Ascending aorta (tissue), 2 donors: Measurements from ENCODE around the gene CAMK2D. TPM values are rescaled to one million over a fixed set of nuclear protein-coding genes. Genes with fewer than 3 reads are reported as not detected.
A peak's percentile ranks its signal among the peaks of the same experiment; 100 is the strongest.

Experiments used
- DNase-seq, 2 donors: peaks; one replicate each; pipeline ENCODE4 v3.0.0-alpha.2; 2019; ENCODE audit warnings: low spot score in 2 of 2
- H3K27ac ChIP-seq, 2 donors: fragments of 200-600 bp; sonication (generic); one replicate each; pipeline ENCODE4 v1.5.1; 2016 to 2017; ENCODE audit warnings: mild to moderate bottlenecking in 1 of 2
- H3K27me3 ChIP-seq: fragments of 200-600 bp; sonication (generic); one replicate; pipeline ENCODE4 v1.5.1; 2017
- H3K36me3 ChIP-seq, 2 donors: fragments of 200-600 bp; sonication (generic); one replicate each; pipeline ENCODE4 v1.5.1; 2016
- H3K4me1 ChIP-seq, 2 donors: fragments of 200-600 bp; sonication (generic); one replicate each; pipeline ENCODE4 v1.5.1; 2016 to 2017; ENCODE audit warnings: mild to moderate bottlenecking in 1 of 2
- H3K4me3 ChIP-seq, 2 donors: fragments of 200-600 bp; sonication (generic); one replicate each; pipeline ENCODE4 v1.5.1; 2016 to 2017; ENCODE audit warnings: mild to moderate bottlenecking in 1 of 2
- H3K9me3 ChIP-seq, 2 donors: fragments of 200-600 bp; sonication (generic); one replicate each; pipeline ENCODE4 v1.5.1; 2016
- intact Hi-C: fragments of 100-400 bp; cut with DNase I; formaldehyde crosslinking; loops from one replicate; pipeline ENCODE4 v1.15.1; 2023
- total RNA-seq: library from RNA; depleted of rRNA; stranded (reverse); fragments of >200 nt; gene quantifications from one replicate; pipeline ENCODE4 v1.1.0, GENCODE V29; 2016
- TF ChIP-seq, protein P1 (sequence below), 3 experiments: fragments of 200-600 bp in 2 of 3; fragments of 450-650 bp in 1 of 3; sonication (generic) in 2 of 3; IDR thresholded peaks; one replicate each; pipeline ENCODE4 v1.5.1; 2016 to 2019; ENCODE audit warnings: antibody characterized with exemption in 3 of 3, mild to moderate bottlenecking in 1 of 3, moderate library complexity in 1 of 3

The CAMK2D gene
- total RNA-seq, 1 donor from 2014 or later, result 23.8 TPM

DNA sequence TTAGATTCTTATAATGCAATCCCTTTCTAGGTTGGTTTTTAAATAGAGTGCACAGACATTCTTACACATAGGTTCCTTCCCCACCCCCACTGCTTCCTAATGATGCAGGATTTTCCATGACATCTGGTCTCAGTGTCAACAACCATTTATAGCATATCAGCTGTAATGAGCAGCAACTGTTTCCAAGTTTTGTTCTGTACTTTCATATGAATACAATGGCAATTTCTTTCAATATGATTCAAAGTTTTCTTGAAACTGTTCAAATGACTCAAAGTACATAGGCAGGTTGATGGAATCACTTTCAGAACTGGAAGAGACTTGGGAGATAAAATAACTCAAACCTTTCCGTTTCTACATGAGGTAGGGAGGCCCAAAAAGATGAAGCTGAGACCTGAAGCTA is 220.7 kb downstream of the CAMK2D start:
- H3K27ac ChIP-seq, result peak overlapping the region in 1 of 2 donors; percentile 35
- TF ChIP-seq, protein P1, sequence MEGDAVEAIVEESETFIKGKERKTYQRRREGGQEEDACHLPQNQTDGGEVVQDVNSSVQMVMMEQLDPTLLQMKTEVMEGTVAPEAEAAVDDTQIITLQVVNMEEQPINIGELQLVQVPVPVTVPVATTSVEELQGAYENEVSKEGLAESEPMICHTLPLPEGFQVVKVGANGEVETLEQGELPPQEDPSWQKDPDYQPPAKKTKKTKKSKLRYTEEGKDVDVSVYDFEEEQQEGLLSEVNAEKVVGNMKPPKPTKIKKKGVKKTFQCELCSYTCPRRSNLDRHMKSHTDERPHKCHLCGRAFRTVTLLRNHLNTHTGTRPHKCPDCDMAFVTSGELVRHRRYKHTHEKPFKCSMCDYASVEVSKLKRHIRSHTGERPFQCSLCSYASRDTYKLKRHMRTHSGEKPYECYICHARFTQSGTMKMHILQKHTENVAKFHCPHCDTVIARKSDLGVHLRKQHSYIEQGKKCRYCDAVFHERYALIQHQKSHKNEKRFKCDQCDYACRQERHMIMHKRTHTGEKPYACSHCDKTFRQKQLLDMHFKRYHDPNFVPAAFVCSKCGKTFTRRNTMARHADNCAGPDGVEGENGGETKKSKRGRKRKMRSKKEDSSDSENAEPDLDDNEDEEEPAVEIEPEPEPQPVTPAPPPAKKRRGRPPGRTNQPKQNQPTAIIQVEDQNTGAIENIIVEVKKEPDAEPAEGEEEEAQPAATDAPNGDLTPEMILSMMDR (IDR thresholded peaks at IDR 0.05), result no peak
- no peaks in the 10 kb centered on the region for H3K9me3 ChIP-seq
- no peaks in the 10 kb centered on the region for H3K27me3 ChIP-seq
- no peaks in the 10 kb centered on the region for H3K36me3 ChIP-seq
- peaks cover 0 to 11% of the 10 kb centered on the region in 2 donors for H3K4me1 ChIP-seq
- H3K4me3 ChIP-seq, result no peak overlapping the region
- intact Hi-C loops, result no loop called here
- DNase-seq, result no peak

DNA sequence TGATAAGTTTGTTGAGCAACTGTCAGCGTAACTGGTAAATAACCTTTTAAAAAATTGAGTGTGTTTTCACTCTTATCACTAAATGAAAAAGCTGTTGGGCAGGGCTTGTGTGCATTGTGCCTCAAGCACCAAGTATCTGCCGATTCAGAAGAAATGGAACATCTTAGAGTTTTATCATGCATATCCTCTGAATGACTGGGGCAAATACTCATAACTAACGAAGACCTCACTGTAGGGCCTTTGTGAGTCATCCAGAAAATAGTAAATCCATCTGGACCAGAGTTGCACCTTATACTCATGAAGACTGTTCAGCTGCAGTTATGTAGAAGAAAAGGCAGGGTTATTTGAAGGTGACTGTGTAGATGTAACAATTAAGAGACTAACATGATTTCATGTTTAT is 222.1 kb downstream of the CAMK2D start:
- H3K27me3 ChIP-seq, result no peaks in the 10 kb centered on the region
- DNase-seq, result no peak
- no peaks in the 10 kb centered on the region for H3K36me3 ChIP-seq
- peak overlapping the region in 1 of 2 donors; percentile 34 for H3K27ac ChIP-seq
- TF ChIP-seq, protein P1 (IDR thresholded peaks at IDR 0.05), result no peak
- no peaks in the 10 kb centered on the region for H3K9me3 ChIP-seq
- intact Hi-C loops, result no loop called here
- peaks cover 0 to 11% of the 10 kb centered on the region in 2 donors for H3K4me1 ChIP-seq
- no peak overlapping the region for H3K4me3 ChIP-seq

DNA sequence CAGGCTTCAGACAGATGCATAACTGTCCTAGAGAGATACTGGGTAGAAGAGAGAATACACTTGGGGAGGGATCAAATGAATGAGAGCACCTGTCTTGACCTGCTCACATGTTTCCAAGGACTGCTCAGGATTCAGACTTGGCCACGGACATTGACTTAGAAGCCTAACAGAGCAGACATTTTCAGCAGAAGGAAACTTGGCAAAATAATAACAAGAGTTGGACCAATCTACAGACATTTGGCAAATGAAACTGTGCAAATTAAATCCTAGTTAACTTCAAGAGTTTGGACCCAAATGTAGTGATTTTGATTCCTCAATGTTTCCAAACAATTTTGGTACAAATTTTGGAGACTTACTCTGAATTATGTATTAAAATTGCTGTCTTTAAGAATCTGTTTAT is 223.9 kb downstream of the CAMK2D start:
- intact Hi-C loops, result no loop called here
- no peak for DNase-seq
- no peaks in the 10 kb centered on the region for H3K36me3 ChIP-seq
- H3K4me3 ChIP-seq, result no peak overlapping the region
- H3K27ac ChIP-seq, result peak overlapping the region; percentile 54 to 73
- TF ChIP-seq, protein P1 (IDR thresholded peaks at IDR 0.05), result no peak
- peaks cover 0 to 11% of the 10 kb centered on the region in 2 donors for H3K4me1 ChIP-seq
- H3K9me3 ChIP-seq, result no peaks in the 10 kb centered on the region
- no peaks in the 10 kb centered on the region for H3K27me3 ChIP-seq

DNA sequence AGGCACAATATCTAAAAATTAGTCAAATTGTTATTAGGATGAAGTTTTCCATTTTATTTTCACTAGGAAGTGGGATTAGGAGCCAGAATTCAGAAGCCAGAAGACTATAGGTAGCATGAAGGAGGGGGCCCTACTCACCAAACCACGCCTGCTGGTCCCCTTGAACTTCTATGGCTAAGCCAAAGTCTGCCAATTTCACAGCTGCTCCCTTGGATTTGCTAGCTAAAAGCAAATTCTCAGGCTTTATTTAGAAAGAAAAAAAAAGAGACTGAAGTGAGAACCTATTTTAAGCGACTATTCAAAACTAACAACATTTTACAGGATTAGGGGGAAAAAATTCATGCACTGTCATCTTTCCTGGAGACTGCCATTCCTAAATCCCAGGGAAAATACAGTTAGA is 224.3 kb downstream of the CAMK2D start:
- intact Hi-C loops, result no loop called here

DNA sequence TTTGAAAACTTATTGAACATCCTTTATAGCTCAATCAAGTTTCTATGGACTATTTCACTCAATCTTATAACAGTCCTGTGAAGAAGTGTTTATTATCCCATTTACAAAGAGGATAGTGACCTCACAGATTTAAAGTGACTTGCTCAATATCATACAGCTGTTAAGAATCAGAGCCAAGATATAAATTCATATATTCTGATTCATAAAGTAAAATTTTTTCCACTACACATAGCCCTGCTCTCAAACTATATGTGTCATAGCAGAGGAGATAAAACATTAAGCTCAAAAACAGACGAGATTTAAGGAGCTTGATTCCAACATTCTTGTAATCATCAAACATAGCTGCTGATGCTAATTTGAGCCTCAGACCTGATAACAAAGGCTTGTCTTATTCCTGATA is 226.8 kb downstream of the CAMK2D start:
- intact Hi-C loops, result no loop called here
- TF ChIP-seq, protein P1 (IDR thresholded peaks at IDR 0.05), result no peak
- H3K27ac ChIP-seq, result peak overlapping the region; percentile 17 to 73
- H3K27me3 ChIP-seq, result no peaks in the 10 kb centered on the region
- H3K4me1 ChIP-seq, result peaks cover 0 to 7% of the 10 kb centered on the region in 2 donors
- H3K4me3 ChIP-seq, result no peak overlapping the region
- no peaks in the 10 kb centered on the region for H3K9me3 ChIP-seq
- peaks cover 0 to 18% of the 10 kb centered on the region in 2 donors for H3K36me3 ChIP-seq
- DNase-seq, result no peak

More for the DNA sequence above, 224.3 kb downstream of the CAMK2D start:
- TF ChIP-seq, protein P1 (IDR thresholded peaks at IDR 0.05), result no peak
- H3K36me3 ChIP-seq, result no peaks in the 10 kb centered on the region
- H3K9me3 ChIP-seq, result no peaks in the 10 kb centered on the region
- DNase-seq, result no peak
- H3K27me3 ChIP-seq, result no peaks in the 10 kb centered on the region
- peaks cover 0 to 11% of the 10 kb centered on the region in 2 donors for H3K4me1 ChIP-seq
- H3K4me3 ChIP-seq, result no peak overlapping the region
- H3K27ac ChIP-seq, result peak overlapping the region; percentile 54 to 73

DNA sequence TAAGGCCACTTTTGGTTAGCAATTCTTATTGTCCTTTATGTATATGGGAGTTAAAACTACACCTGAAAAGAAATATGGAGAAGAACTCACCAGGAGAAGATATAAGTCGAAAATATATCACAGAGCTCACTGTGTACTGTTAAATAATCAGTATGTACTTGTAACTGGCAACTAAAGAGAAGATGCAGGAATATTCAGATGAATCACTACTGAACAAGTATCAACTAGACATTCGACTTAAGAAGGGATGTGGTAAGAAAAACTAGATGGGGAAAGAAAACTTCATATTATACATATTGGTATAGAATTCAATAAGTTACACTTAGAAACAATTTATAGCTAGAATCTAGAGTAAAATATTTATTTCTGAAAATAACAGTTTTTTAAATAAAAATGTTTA is 230.0 kb downstream of the CAMK2D start:
- Histone ChIP-seq H3K4me1 (no peaks in the 10 kb centered on the region), H3K27ac (no peak overlapping the region), H3K27me3 (no peaks in the 10 kb centered on the region), H3K36me3 (peaks cover 0 to 19% of the 10 kb centered on the region in 2 donors), H3K9me3 (no peaks in the 10 kb centered on the region), H3K4me3 (no peak overlapping the region)
- TF ChIP-seq, protein P1 (IDR thresholded peaks at IDR 0.05), result no peak
- intact Hi-C loops, result no loop called here
- DNase-seq, result no peak
